B cell (primary cell): ENCODE results near the gene C10orf143. TPM values are rescaled to one million over a fixed set of nuclear protein-coding genes. Genes with fewer than 3 reads are reported as not detected.

ENCODE experiments used
- ATAC-seq: fragments of 200-7000 bp; cut with Tn5 transposase; one replicate; pipeline ENCODE4 v1.10.0; 2021; ENCODE audit warnings: low read depth, mild to moderate bottlenecking, moderate number of reproducible peaks, moderate library complexity
- CTCF ChIA-PET: fragments of 350-600 bp; sonication (Branson Sonifier 250); formaldehyde crosslinking; loops from one replicate; lab custom pipeline; 2021; ENCODE audit warnings: antibody characterized with exemption, inconsistent platforms; lab: Charles Lee
- POLR2A ChIA-PET: fragments of 350-600 bp; sonication (Branson Sonifier 250); formaldehyde crosslinking; loops from one replicate; lab custom pipeline; 2021; ENCODE audit warnings: antibody characterized with exemption; lab: Charles Lee
- DNase-seq: peaks from one replicate; pipeline ENCODE4 v3.0.0; 2013
- H2AFZ ChIP-seq: 2 replicates; pipeline ENCODE4 v1.6.1; 2012; ENCODE audit warnings: mild to moderate bottlenecking, low read depth, low read length; ENCODE audit not compliant: insufficient read depth, poor library complexity, severe bottlenecking
- H3K27ac ChIP-seq, 2 donors: 1 replicate in 1 of 2; 2 replicates in 1 of 2; pipeline ENCODE4 v1.5.1; 2012 to 2013; ENCODE audit warnings: low read length in 2 of 2, mild to moderate bottlenecking in 2 of 2, moderate library complexity in 1 of 2
- H3K27me3 ChIP-seq, 4 experiments: fragments of 200-600 bp in 1 of 4; sonication (generic) in 1 of 4; replicated peaks in 1 of 4; 1 replicate in 2 of 4; 2 replicates in 2 of 4; pipeline versions ENCODE4 v1.6.1 to v1.7.0; 2013 to 2016; ENCODE audit warnings: low read length in 3 of 4, mild to moderate bottlenecking in 2 of 4, mixed read lengths in 1 of 4, moderate library complexity in 1 of 4; ENCODE audit not compliant: insufficient read depth in 4 of 4, control insufficient read depth in 3 of 4; ENCODE audit errors: control extremely low read depth in 1 of 4
- H3K36me3 ChIP-seq, 2 experiments: replicated peaks in 1 of 2; 1 replicate in 1 of 2; 2 replicates in 1 of 2; pipeline versions ENCODE4 v1.6.1 to v1.7.1; 2013; ENCODE audit warnings: low read length in 1 of 2; ENCODE audit not compliant: insufficient read depth in 2 of 2, control insufficient read depth in 1 of 2; ENCODE audit errors: control extremely low read depth in 1 of 2, extremely low read depth in 1 of 2
- H3K4me1 ChIP-seq, 2 donors: fragments of 200-600 bp in 1 of 2; sonication (generic) in 1 of 2; 1 replicate in 1 of 2; 2 replicates in 1 of 2; pipeline versions ENCODE4 v1.5.1 to v1.6.1; 2013 to 2017; ENCODE audit warnings: low read length in 2 of 2; ENCODE audit not compliant: control insufficient read depth in 2 of 2, insufficient read depth in 2 of 2
- H3K4me2 ChIP-seq: replicated peaks from 2 replicates; pipeline ENCODE3; 2012; ENCODE audit warnings: mild to moderate bottlenecking, low read depth, low read length; ENCODE audit not compliant: poor library complexity, severe bottlenecking
- H3K4me3 ChIP-seq, 5 experiments: fragments of 200-600 bp in 1 of 5; sonication (generic) in 1 of 5; 1 replicate in 3 of 5; 2 replicates in 2 of 5; pipeline versions ENCODE4 v1.5.1 to v1.7.0; 2011 to 2016; ENCODE audit warnings: low read length in 4 of 5, mild to moderate bottlenecking in 4 of 5, low read depth in 2 of 5, control low read depth in 1 of 5, moderate library complexity in 1 of 5; ENCODE audit not compliant: insufficient read depth in 1 of 5; ENCODE audit errors: control extremely low read depth in 1 of 5, extremely low read depth in 1 of 5
- H3K79me2 ChIP-seq: fragments of 200-600 bp; sonication (generic); one replicate; pipeline ENCODE4 v1.6.0; 2016; ENCODE audit warnings: low read length; ENCODE audit not compliant: control insufficient read depth, insufficient read depth
- H3K9ac ChIP-seq: fragments of 200-600 bp; sonication (generic); 2 replicates; pipeline ENCODE4 v1.6.1; 2017; ENCODE audit warnings: mild to moderate bottlenecking, low read length, moderate library complexity
- H3K9me3 ChIP-seq, 3 donors: one replicate each; pipeline versions ENCODE4 v1.6.1 to v1.7.1; 2013; ENCODE audit warnings: low read length in 2 of 3; ENCODE audit not compliant: control insufficient read depth in 2 of 3, insufficient read depth in 1 of 3; ENCODE audit errors: control extremely low read depth in 1 of 3
- H4K20me1 ChIP-seq: 2 replicates; pipeline ENCODE4 v1.6.0; 2012; ENCODE audit warnings: mild to moderate bottlenecking, low read length; ENCODE audit not compliant: insufficient read depth, control insufficient read depth, poor library complexity, severe bottlenecking
- H3K27ac Mint-ChIP-seq: one replicate; pipeline ENCODE4 v1.8.0; 2021; ENCODE audit warnings: mixed read lengths
- H3K27me3 Mint-ChIP-seq: one replicate; pipeline ENCODE4 v1.8.0; 2021; ENCODE audit warnings: mixed read lengths
- H3K4me1 Mint-ChIP-seq: one replicate; pipeline ENCODE4 v1.8.0; 2021; ENCODE audit warnings: mixed read lengths
- H3K4me3 Mint-ChIP-seq: one replicate; pipeline ENCODE4 v1.8.0; 2021; ENCODE audit warnings: mixed read lengths
- H3K9me3 Mint-ChIP-seq: one replicate; pipeline ENCODE4 v1.8.0; 2022; ENCODE audit warnings: mixed read lengths; ENCODE audit not compliant: insufficient read depth
- CTCF ChIP-seq: fragments of 200-600 bp; IDR thresholded peaks from one replicate; pipeline ENCODE4 v1.8.0; 2022; ENCODE audit warnings: antibody characterized with exemption, mild to moderate bottlenecking
- EZH2 ChIP-seq: IDR thresholded peaks from 2 replicates; pipeline ENCODE4 v1.6.1; 2012; ENCODE audit warnings: borderline replicate concordance, low read depth, mild to moderate bottlenecking, moderate library complexity, low read length; ENCODE audit not compliant: insufficient read depth, poor library complexity, severe bottlenecking
- WGBS: methylation state at CpG from one replicate; pipeline ENCODE4 v1.1.5; 2013; ENCODE audit warnings: missing lambda C conversion rate; ENCODE audit not compliant: insufficient coverage; 5-methylcytosine and 5-hydroxymethylcytosine counted together
- intact Hi-C: fragments of 100-400 bp; cut with micrococcal nuclease; formaldehyde crosslinking; loops from one replicate; pipeline ENCODE4 v1.10.0; 2022
- polyA plus RNA-seq: library from polyadenylated mRNA; depleted of rRNA; stranded (reverse); fragments of >200 nt; gene quantifications from 2 replicates; pipeline ENCODE4 v1.2.3, GENCODE V29; 2012
- total RNA-seq, 2 donors: library from RNA; stranded (reverse); fragments of 120-200 nt in 1 of 2; gene quantifications; 1 replicate in 1 of 2; 2 replicates in 1 of 2; pipeline versions ENCODE4 v1.2.3 to v1.2.4, GENCODE V29; 2013 to 2022

C10orf143 gene
- total and polyA plus RNA-seq, 2 donors (not counting 1 experiment from before 2014, with no cell fraction given), result 9.1 to 12.8 TPM

- Mint-ChIP-seq H3K4me1 (peaks cover 32% of the 10 kb centered on the region), H3K27ac (peak overlapping the region; percentile 89), H3K4me3 (peak overlapping the region; percentile 95), H3K27me3 (peaks cover 17% of the 10 kb centered on the region), H3K9me3 (no peaks in the 10 kb centered on the region)
- ChIA-PET CTCF (interaction anchor here (0.9 to 3.9 kb wide), 2 partner anchors 8 to 25 kb away, joined by 7 to 39 read pairs; partner anchors contain the start of gene C10orf143), POLR2A (interaction anchor here (2.4 kb wide), 1 partner anchor 25 kb away, joined by 45 read pairs; the partner anchor contains the start of gene C10orf143)
- H3K4me2 ChIP-seq, result peak overlapping the region; percentile 100
- intact Hi-C loops, result loop anchor here (1.0 to 2.0 kb wide), 2 partner anchors 8 to 55 kb away; no protein-coding TSS in a partner anchor
- peak overlapping the region; percentile 82 for H3K9ac ChIP-seq
- peaks cover 0 to 15% (median 0%) of the 10 kb centered on the region in 4 experiments for H3K27me3 ChIP-seq
- TF ChIP-seq CTCF (no peak), EZH2 (no peak)
- H3K36me3 ChIP-seq, result no peaks in the 10 kb centered on the region
- peaks cover 28 to 29% of the 10 kb centered on the region in 2 donors for H3K4me1 ChIP-seq
- ATAC-seq (no peak), DNase-seq (no peak)
- H3K27ac ChIP-seq, result peak overlapping the region; percentile 4 to 79
- no peaks in the 10 kb centered on the region for H3K9me3 ChIP-seq
- H3K79me2 ChIP-seq, result peaks cover 52% of the 10 kb centered on the region
- WGBS, result 28% methylated on average over 17 of the region's 17 CpGs
- H2AFZ ChIP-seq, result peak overlapping the region; percentile 100
- H4K20me1 ChIP-seq, result peaks cover 25% of the 10 kb centered on the region
- peak overlapping the region in 4 of 5 experiments; percentile 44 to 91 (median 74) for H3K4me3 ChIP-seq
These were observed 25.1 kb upstream of the C10orf143 start for GRCh38 chr10:130135676-130136225.

- H3K9me3 ChIP-seq, result no peaks in the 10 kb centered on the region
- no peak overlapping the region for H3K4me2 ChIP-seq
- H3K27ac Mint-ChIP-seq, result no peak overlapping the region
- intact Hi-C loops, result loop anchor here (5.0 kb wide), 2 partner anchors 242 to 1867 kb away; no protein-coding TSS in a partner anchor
- H3K27me3 Mint-ChIP-seq, result peaks cover 49% of the 10 kb centered on the region
- ATAC-seq (no peak), DNase-seq (no peak)
- H3K4me1 Mint-ChIP-seq, result peaks cover 5% of the 10 kb centered on the region
- CTCF ChIA-PET, result interaction anchor here (0.7 to 6.7 kb wide), 8 partner anchors 11 to 1917 kb away, joined by 3 to 49 read pairs (median 6); partner anchors contain the start of gene C10orf143
- TF ChIP-seq EZH2, result no peak
- no peak for TF ChIP-seq CTCF
- no peak overlapping the region for H3K4me3 Mint-ChIP-seq
- POLR2A ChIA-PET, result interaction anchor here (1.1 kb wide), 1 partner anchor 19 kb away, joined by 4 read pairs; no protein-coding TSS in a partner anchor
- no peak overlapping the region for H2AFZ ChIP-seq
- WGBS, result 47% methylated on average over 22 of the region's 27 CpGs
- no peak overlapping the region for H3K27ac ChIP-seq
- peaks cover 3 to 4% of the 10 kb centered on the region in 2 donors for H3K4me1 ChIP-seq
- H3K79me2 ChIP-seq, result no peaks in the 10 kb centered on the region
- no peak overlapping the region for H3K4me3 ChIP-seq
- H3K9me3 Mint-ChIP-seq, result no peaks in the 10 kb centered on the region
- H4K20me1 ChIP-seq, result no peaks in the 10 kb centered on the region
- H3K27me3 ChIP-seq, result peaks cover 0 to 28% (median 12%) of the 10 kb centered on the region in 4 experiments
- H3K9ac ChIP-seq, result no peak overlapping the region
- H3K36me3 ChIP-seq, result no peaks in the 10 kb centered on the region
These were observed 18.3 kb upstream of the C10orf143 start for GRCh38 chr10:130128922-130129321.
